Activated CD8-positive, alpha-beta memory T cell treated with anti-CD3 and anti-CD28 coated beads, Interleukin-2, amount 50 U/mL, for 1 hour (primary cell): ENCODE data around the gene CCAR1.
"Not testable (repeated sequence)": the region's sequence is repeated elsewhere in the genome, so short reads cannot be mapped to it uniquely, and the experiment has no call there.

Source experiments
- DNase-seq: peaks from one replicate; pipeline ENCODE4 v3.0.0-alpha.2; 2020; ENCODE audit errors: extremely low read depth

The CCAR1 gene, protein sequence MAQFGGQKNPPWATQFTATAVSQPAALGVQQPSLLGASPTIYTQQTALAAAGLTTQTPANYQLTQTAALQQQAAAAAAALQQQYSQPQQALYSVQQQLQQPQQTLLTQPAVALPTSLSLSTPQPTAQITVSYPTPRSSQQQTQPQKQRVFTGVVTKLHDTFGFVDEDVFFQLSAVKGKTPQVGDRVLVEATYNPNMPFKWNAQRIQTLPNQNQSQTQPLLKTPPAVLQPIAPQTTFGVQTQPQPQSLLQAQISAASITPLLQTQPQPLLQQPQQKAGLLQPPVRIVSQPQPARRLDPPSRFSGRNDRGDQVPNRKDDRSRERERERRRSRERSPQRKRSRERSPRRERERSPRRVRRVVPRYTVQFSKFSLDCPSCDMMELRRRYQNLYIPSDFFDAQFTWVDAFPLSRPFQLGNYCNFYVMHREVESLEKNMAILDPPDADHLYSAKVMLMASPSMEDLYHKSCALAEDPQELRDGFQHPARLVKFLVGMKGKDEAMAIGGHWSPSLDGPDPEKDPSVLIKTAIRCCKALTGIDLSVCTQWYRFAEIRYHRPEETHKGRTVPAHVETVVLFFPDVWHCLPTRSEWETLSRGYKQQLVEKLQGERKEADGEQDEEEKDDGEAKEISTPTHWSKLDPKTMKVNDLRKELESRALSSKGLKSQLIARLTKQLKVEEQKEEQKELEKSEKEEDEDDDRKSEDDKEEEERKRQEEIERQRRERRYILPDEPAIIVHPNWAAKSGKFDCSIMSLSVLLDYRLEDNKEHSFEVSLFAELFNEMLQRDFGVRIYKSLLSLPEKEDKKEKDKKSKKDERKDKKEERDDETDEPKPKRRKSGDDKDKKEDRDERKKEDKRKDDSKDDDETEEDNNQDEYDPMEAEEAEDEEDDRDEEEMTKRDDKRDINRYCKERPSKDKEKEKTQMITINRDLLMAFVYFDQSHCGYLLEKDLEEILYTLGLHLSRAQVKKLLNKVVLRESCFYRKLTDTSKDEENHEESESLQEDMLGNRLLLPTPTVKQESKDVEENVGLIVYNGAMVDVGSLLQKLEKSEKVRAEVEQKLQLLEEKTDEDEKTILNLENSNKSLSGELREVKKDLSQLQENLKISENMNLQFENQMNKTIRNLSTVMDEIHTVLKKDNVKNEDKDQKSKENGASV

DNA sequence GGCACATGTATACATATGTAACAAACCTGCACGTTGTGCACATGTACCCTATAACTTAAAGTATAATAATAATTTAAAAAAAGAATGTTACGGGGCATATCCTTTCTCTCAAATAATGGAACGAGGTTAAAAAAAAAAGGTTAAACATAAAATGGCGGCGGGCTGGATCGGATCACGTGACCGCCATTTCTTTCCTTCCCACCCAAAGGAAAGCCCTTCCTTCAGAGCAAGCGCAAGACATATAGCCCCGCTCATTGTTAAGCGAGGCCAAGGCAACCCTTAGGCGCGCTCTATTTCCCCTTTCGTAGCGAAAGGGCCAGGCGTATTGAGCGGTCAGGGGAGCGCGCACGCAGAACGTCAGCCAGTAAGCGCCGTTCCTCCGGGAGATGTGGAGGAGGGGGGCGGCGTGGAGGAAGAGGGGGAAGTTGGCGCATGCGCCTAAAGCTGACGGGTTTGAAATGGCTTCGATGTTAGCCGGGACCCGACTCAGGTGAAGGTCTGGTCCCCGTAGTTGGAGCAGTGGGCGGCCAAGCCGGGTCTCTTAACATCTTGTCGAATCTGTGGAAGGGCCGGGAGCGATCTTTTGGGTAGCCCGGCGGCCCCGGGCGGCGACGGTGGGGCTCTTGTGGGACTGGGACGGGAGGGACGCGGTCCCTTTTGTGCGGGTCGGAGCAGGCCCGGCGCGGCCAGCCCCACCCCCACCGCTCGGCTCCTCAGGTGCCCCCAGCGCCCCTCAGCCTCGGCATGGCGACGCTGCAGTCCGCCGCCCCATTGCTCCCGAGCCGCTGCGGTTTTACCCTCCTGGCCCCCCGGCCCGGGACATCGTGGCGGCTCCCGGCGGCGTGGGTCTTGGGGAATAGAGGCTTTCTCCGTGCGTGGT lies at the start of gene CCAR1:
CCAR1 (plus strand) TSS at position 447 of the 880 bp plus-strand sequence. CDS start 1,266 bp downstream, outside the sequence.
- DNase-seq, result peak; percentile 93

DNA sequence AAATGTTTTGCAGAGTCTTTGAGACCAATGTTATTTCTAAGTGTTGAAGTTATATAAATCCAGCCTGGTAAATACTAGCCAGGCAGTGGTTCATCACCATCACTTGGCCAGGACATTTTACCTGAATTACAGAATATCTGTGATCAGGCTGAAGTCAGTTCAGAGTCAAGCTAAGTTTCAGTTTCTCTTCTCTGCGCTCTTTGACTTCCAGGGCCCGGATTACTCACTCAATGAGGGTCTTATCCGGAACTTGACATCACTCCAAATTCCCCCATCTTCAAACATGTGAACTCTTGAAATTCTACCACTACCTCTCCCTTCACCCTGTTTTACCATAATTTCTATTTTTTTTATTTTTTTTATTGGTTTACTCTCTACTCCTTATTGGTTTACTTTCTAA lies 36.6 kb upstream of the CCAR1 start:
- DNase-seq, result no peak

DNA sequence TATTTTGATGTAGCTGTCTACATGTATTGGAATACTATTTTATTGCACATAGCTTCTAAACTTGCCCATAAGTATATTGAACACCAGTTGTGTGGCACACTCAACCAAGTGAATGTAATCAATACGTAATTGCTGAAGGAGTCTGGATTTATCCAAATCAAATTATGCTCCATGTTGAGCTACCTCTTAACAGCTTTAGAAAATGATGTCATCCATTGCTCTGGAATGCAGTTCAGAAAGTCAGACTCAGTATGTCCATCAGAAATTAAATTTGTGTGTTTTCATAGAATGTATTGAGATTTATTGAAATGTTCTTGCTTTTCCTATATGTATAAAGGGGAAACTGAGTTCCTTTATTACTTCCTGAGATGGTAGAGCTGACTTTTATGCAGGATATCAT lies 25.0 kb upstream of the CCAR1 start:
- no peak for DNase-seq

DNA sequence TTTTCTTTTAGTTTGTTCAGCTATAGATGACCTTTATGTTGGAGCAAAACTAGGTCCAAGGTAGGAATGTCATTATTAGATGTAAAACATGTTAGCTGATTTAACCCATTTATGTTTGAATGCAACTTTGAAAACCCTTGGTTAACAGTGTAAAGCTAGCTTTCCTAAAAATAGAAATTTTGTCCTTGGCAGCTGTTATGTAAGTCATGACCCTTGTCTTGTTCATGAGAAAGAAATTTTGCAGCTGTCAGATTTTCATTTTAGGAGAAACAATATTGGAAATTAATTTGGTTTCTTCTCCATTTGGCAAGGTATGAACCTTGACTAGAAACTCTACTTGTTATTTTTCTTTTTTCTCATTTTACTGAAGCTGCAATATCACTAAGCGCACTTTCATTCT lies 23.9 kb upstream of the CCAR1 start:
- no peak for DNase-seq

DNA sequence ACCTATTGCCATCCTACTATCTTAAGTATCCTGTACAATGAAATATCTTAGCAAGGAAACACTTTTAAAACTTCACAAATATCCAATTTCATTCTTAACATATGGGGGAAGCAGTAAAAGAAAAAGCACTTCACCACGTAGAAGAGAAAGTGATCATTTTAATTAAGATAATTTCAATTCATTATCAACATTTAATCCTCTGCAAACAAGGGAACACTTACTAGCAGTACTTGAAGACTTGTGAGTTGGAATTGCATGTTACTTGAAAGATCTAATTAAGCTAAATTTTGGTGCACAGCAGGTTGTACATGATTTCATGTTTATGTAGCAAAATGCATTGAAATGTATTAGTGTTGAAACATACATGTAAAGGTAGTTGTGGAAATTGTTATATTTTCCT lies 20.8 kb upstream of the CCAR1 start:
- DNase-seq, result no peak

DNA sequence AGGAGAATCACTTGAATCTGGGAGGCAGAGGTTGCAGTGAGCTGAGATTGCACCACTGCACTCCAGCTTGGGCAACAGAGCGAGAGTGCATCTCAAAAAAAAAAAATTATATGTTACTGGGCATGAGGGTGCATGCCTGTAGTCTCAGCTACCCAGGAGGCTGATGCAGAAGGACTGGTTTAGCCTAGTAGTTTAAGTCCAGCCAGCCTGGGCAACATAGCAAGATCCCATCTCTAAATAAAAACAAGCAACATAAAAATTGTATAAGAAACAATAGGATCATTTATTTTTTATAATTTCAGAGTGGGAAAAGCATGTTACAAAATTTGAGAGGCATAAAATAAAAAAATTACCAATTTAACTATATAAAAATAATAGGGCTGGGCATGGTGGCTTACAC lies 15.5 kb upstream of the CCAR1 start:
- no peak for DNase-seq

DNA sequence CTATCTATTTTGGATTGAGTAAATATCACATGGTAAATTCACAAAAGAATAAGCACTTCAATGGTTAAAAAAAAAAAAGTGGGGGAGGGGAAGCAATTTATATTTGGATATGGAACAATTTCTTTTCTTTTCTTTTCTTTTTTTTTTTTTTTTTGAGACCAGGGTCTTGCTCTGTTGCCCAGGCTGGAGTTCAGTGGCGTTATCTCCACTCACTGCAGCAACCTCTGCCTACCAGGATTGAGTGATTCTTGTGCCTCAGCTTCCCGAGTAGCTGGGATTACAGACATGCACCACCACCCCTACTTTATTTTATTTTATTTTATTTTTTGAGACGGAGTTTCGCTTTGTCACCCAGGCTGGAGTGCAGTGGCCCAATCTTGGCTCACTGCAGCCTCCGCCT lies 12.1 kb upstream of the CCAR1 start:
- DNase-seq, result not testable (repeated sequence)

DNA sequence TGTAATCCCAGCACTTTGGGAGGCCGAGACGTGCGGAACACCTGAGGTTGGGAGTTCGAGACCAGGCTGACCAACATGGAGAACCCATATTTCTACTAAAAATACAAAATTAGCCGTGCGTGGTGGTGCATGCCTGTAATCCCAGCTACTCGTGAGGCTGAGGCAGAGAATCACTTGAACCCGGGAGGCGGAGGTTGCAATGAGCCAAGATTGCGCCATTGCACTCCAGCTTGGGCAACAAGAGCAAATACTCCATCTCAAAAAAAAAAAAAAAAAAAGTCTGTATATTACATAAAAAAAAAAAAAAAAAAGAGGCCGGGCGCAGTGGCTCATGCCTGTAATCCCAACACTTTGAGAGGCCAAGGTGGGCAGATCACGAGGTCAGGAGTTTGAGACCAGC lies 8.0 kb upstream of the CCAR1 start:
- not testable (repeated sequence) for DNase-seq

DNA sequence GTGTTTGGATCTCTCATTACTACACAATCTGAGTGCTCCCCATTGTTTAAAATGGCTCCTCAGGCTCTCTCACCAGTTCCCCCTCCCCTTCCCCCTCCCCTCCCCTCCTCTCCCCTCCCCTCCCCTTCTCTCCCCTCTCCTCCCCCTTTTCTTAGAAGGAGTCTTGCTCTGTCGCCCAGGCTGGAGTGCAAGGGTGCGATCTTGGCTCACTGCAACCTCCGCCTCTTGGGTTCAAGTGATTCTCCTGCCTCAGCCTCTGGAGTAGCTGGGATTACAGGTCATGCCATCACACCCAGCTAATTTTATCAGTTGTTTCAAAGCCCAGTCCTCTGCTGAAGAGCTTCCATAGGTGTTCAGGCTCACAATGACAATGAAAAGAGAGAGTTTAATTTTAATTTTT lies 3.6 kb upstream of the CCAR1 start:
- DNase-seq, result no peak

DNA sequence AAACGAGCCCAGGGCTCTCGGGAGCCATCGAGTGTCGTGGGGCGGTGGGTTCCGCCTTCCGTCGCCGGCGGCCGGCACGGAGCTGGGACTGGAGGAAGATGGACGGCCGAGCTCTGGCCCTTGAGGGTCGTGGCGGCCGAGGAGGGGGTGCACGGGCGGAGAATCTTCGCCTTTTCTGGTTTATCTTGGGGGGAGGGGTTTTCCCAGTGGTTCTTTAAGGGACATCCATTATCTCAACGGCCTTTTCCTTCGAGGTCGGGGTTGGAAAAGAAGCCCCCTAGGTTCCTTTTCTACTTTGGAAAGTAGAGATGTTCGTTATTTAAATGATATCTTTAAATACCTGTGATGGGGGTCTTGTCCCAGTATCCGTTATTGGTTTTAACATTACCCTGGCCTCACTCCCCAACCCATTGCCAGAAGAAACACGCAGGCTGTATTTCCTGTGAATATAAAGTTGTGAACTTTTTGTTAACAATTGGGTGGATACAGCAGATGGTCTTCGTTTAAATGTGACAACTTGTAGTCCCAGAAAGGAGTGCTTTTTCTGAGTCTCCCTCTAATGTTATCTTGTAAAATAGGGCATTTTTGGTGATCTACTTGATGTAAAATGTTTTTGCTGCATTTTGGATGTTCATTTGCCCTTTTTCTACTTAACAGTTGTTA lies 765 bp downstream of the CCAR1 start:
- no peak for DNase-seq

DNA sequence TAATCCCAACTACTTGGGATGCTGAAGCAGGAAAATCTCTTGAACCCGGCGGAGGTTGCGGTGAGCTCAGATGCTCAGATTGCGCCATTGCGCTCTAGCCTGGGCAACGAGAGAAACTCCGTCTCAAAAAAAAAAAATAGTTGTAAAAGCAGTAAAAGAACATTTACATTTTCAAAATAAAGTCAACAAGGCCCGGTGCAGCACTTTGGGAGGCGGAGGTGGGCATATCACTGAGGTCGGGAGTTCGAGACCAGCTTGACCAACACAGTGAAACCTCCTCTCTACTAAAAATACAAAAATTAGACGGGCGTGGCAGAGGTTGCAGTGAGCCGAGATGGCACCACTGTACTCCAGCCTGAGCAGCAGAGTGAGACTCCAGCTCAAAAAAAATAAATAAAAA lies 4.0 kb downstream of the CCAR1 start:
- DNase-seq, result no peak

DNA sequence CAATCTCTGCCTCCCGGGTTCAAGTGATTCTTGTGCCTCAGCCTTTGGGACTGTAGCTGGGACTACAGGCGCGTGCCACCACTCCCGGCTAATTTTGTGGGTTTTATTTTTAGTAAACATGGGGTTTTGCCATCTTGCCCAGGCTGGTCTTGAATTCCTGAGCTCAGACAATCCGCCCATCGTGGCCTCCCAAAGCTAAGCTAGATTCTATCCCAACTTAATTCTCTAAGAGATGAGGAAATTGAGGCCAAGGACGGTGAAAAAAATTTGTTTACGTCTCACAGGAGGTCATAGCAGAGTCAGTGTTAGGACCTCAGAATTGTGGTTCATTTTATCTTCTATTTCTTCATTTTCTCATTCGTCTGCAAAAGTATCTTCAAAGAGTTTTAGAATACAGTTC lies 6.1 kb downstream of the CCAR1 start:
- no peak for DNase-seq

DNA sequence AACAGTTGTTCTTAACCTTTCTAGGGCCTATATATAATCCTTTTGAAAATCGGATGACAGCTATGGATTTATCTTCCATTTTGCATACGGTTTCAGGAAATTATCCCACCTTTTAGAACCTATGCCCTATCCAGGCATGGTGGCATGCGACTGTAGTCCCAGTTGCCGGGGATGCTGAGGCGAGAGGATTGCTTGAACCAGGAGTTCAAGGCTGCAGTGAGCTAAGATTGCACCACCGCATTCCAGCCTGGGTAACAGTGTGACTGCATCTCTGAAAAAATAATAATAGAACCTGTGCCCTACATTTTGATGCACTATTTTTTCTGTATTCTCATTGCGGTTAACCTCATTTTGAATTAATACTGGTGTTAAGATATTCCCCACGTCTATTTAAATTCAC lies 11.6 kb downstream of the CCAR1 start:
- DNase-seq, result no peak

DNA sequence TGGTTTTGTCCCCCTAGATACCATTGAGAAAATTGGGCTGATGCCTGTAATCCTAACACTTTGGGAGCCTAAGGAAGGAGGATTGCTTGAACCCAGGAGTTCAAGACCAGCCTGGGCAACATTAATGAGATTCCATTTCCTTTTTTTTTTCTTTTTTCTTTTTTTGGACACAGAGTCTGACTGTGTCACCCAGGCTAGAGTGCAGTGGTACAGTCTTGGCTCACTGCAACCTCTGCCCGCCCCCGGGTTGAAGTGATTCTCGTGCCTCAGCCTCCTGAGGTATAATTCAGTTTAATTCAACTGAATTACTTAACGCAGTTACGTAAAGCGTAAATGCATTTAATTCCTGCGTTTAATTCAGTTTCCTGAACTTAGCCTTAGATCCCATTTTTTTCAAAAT lies 13.3 kb downstream of the CCAR1 start:
- DNase-seq, result no peak

DNA sequence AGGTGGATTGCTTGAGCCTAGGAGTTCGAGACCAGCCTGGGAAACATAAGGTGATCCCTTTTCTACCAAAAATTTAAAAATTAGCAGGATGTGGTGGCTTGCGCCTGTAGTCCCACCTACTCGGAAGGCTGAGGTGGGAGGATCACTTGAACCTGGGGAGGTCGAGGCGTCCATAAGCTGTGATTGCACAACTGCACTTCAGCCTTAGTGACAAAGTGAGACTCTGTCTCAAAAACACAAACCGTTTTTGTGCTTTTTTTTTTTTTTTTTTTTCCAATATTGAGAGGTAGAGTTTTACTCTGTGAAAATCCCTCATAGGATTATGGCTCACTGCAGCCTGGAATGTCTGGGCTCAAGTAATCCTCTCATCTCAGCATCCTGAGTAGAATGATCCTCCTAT lies 14.1 kb downstream of the CCAR1 start:
- no peak for DNase-seq

DNA sequence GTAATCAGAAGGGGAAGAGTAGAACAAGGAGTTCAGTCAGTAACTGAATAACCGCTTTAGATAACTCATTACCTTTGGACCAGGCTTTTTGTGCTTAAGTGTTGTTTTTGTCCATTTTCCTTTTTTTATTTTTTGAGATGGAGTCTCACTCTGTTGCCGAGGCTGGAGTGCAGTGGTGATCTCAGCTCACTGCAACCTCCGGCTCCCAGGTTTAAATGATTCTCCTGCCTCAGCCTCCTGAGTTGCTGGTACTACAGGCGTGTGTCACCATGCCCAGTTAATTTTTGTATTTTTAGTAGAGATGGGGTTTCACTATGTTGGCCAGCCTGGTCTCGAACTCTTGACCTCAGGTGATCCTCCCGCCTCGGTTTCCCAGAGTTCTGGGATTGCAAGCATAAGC lies 14.7 kb downstream of the CCAR1 start:
- DNase-seq, result not testable (repeated sequence)

DNA sequence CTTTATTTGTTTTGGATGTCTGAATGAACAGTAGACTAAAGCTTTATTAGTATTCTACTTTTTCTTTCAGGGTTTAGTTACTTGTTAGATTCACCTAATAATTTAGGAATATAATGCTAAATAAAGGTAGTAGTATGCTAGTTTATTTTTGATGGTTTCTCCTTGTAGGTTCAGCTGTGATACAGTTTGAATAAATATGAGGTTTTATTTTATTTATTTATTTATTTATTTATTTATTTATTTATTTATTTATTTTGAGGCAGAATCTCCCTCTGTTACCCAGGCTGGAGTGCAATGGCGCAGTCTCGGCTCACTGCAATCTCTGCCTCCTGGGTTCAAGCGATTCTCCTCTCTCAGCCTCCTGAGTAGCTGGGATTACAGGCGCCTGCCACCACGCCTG lies 19.6 kb downstream of the CCAR1 start:
- DNase-seq, result not testable (repeated sequence)

DNA sequence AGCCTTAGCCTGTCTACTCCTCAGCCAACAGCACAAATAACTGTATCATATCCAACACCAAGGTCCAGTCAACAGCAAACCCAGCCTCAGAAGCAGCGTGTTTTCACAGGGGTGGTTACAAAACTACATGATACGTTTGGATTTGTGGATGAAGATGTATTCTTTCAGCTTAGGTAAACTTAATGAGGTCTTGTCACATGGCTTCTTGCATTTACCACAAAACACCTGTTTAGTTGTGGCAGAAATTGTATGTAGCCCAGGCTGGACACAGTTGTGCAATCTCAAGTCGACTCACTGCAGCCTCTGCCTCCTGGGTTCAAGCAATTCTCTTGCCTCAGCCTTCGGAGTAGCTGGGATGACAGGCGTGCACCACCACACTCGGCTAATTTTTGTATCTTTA lies 21.4 kb downstream of the CCAR1 start:
- DNase-seq, result no peak

DNA sequence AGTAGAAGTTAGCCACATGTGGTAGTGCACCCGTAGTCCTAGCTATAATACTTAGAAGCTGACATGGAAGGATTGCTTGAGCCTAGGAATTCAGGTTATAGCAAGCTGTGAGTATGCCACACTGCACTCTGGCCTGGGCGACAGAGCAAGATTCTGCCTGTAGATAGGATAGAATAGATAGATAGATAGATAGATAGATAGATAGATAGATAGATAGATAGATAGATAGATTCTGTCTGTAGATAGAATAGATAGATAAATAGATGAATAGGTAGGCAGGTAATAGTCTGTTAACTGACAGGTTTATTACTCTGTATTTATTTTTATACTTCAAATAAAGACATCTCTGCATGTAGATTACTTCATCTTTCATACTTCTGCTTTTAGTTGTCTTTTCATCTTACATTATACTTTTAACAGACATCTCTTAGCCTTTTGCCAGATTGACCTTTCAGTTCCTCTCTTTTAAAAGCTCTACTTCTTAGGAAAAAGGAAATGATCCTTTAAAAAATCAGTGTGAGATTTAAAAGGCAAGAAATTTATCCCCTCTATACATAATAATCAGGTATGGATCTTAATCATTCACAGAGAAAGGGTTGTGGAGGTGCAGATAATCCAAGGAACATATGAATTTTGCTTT lies 31.8 kb downstream of the CCAR1 start:
- no peak for DNase-seq

DNA sequence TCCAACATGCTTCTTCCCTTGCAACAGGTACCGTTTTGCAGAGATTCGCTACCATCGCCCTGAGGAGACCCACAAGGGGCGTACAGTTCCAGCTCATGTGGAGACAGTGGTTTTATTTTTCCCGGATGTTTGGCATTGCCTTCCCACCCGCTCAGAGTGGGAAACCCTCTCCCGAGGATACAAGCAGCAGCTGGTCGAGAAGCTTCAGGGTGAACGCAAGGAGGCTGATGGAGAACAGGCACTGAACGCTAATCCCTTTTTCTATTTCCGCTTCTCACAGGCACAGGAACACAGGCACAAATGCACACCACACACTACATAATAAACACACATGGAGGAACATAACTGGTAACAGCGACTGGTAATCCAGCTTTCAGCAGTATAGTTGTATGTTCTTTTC lies 35.2 kb downstream of the CCAR1 start:
- no peak for DNase-seq
